Measurements from ENCODE around the gene CLEC18A.
"Not testable (repeated sequence)": the region's sequence is repeated elsewhere in the genome, so short reads cannot be mapped to it uniquely, and the experiment has no call there.

The CLEC18A gene

DNA sequence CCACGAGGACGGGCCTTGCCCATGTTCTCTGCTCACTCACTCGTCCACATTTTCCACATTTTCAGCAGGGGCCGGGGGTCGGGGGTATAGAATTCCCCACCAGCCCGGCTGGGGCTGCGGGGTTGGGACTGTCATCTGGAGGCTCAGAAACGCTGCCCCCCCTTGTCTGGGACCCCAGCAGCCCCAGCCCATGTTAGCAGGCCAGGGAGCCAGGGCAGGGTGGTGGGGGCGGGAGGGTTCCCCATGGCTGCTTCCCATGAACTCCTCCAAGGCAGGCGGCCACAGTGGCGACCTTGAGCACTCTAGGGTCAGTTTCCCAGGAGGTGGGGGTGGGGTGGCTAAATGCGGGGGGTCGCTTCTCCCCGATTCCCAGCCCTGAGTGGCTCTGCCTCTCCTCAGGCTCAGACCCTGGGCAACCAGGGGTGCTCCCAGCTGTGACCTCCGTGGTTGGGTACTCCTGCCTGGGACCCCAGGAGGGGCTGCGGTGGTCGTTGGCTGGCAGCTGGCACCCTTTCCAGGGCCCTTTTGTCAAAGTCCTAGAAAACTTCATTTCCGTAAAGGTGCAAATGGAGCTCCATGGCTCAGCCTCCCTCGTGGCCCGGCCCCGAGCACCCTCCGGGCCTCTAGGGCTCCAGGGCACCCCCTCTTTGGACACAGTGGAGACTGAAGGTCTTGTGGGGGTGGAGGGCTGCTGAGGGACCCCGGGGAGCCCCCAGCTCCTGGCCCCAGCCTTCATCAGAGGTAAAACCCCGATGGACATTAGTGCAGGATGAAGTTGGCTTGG lies 1.6 kb downstream of the CLEC18A start:
- not testable (repeated sequence) for DNase-seq

DNA sequence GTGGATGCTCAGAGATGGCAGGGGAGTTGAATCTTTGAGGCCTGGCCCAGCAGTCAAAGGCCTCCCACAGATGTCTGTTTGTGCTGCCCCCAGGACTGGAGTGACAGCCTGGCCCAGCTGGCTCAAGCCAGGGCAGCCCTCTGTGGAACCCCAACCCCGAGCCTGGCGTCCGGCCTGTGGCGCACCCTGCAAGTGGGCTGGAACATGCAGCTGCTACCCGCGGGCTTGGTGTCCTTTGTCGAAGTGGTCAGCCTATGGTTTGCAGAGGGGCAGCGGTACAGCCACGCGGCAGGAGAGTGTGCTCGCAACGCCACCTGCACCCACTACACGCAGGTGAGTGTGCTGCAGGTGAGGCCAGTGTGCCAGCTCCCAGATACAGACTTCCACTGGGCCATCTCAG lies 3.1 kb downstream of the CLEC18A start:
- DNase-seq = not testable (repeated sequence)

DNA sequence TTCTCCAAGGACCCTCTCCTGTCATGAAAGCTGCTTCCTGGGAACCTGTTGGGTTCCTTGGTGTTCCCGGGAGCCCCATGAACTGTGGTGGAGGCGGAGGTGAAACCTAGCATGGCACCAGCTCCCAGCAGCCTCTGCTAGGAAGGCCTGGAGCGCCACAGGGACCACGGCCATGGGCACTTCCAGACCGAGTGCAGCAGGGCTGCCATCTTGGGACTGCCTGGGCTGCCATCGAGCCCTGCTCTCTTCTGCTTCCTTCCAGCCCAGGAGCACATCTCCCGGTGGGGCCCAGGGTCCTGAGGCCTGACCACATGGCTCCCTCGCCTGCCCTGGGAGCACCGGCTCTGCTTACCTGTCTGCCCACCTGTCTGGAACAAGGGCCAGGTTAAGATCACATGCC lies 12.2 kb downstream of the CLEC18A start:
- DNase-seq = not testable (repeated sequence)

DNA sequence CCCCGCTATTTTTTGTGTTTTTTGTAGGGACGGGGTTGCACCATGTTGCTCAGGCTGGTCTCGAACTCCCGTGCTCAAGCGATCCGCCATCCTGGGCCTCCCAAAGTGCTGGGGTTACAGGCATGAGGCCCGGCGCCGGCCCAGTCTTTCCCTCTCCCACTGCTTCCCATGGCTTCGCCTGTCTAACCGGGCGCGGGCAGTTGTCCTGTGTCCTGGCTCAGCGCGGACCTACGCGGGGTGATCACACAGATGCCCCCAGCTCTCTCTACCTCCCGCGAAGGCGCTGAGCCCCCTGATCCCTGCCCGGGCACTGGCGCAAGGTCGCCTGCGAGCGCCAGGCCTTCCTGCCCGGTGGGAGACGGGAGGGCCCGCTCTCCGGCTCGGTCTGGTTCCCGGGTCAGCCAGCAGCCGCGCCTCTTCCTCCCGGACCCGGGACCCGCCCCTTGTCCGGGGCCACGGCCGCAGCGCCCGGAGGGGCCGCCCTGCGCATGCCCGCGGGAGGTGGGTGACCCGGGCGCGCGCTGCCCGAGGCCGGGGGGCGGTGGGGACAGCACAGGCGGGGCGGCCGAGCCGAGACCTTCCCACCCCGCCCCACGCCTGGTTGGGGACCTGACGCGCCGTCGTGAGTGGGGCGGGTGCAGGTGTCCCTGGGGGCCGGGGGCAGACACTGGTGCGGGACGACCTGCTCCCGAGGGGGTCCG lies 14.0 kb downstream of the CLEC18A start:
- not testable (repeated sequence) for DNase-seq

DNA sequence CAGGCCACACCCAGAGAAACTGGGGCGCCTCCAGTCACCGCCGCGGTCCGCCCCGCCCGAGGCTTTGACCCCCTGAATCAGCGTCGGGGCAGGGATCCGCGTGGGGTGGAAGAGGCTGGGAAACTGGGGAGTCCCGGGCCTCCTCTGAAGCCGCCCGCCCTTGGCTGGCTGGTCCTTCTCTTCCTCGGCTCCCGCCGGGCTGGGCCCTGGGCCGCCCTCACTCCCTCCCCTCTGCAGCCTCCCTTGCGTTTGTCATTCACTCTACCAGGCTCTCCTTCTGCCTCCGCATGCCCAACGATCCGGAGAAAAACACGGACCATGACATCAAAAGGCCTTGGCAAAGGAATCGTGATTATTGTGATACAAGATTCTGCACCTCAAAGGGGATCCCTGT lies 14.5 kb downstream of the CLEC18A start:
- DNase-seq = not testable (repeated sequence)

DNA sequence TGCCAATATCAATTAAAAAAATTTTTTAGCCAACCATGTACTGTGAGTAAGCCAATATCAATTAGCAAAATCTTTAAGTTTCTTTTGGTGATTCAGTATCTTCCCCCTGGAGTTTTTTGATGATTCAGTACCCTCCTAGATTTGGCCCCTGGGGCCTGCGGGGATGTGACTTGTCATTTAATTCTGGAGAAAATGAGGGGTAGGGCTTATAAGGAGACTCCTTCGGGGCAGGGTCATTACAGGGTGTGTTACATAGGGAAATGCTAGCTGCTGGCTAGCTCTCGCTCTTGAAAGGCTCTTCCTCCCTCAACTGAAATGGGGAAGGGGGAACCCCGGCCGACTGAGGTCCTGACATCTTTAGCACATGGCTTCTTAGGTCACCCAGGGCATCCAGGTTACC lies 16.6 kb downstream of the CLEC18A start:
- not testable (repeated sequence) for DNase-seq

DNA sequence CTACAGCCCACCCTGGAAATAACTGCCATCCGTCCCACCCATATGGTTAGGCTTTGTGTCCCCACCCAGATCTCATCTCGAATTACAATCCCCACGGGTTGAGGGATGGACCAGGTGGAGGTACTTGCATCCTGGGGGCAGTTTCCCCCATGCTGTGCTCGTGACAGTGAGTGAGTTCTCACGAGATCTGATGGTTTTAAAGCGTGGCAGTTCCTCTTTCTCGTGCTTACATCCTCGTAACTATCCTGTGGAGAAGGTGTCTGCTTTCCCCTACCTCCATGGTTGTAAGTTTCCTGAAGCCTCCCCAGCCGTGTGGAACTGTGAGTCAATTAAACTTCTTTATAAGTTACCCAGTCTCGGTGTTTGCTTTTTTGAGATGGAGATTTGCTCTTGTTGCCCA lies 17.0 kb downstream of the CLEC18A start:
- DNase-seq = not testable (repeated sequence)

DNA sequence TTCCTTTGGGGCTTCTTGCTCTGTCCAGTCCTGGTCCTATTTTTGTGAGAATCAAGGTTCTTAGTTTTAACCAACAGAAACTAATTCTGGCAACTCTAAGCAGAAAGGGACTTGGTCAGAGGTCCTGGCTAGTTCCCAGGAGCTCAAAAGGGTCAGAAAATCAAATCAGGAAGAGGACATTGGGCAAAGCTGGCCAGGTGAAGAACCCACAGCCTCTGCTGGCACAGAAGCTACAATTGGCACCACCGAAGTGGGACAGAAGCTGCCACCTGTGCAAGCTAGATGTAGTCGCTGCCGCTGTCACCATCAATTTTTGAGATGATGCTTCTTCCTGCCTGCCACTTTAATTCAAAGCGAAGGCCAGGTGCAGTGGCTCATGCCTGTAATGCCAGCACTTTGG lies 18.5 kb downstream of the CLEC18A start:
- not testable (repeated sequence) for DNase-seq

DNA sequence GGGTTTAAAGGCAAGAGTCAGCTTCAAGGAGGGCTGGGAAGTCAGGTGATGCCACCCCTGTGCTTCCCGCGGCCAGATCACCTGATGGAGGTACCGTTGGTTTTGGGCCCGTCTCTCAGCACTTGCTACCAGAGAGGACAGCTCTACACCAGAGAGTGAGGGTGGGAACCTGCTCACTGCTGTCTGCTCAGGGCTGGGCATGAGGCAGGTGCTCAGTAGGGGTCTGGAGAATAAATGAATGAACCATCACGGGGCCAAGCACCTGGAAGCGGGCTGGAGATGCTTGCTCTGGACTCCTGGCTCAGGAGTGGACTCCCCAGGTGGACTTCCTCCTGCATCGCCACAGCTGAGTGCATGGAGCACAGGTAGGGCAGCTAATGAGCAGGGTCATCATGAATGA lies 21.0 kb downstream of the CLEC18A start:
- DNase-seq = not testable (repeated sequence)

DNA sequence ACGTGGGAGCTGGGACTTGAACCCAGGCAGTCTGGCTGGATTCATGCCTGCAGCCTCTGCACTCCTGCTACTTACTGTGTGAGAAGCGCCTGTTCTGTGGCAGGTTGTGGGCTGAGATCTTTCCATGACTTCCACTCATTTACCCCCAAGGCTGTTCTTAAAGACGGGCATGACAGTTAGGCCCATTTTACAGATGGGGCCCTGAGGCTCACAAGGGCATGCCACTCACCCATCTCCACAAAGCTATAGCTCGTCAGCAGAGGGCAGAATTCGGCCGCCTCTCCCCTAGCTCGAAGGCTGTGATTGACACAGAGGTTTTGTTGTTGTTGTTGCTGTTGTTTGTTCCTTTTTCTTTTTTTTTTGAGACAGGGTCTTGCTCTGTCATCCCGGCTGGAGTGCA lies 21.8 kb downstream of the CLEC18A start:
- DNase-seq = not testable (repeated sequence)

DNA sequence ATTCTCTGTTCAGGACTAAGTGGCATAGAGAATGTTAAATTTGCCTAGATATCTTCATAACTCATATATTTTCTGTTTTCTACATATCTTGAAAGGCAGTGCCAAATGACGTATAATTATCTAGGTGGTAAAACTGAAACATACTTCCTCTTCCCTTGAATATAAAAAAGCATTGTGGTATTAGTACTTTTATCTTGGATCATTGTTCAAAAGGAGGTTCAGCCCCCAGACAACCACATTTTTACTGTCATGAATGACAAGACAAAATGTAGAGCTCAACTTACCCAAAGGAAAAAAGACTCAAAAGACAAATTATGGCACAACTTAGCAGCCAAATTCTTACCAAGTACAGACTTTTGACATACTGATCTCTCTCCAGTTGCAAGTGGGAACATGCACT lies 34.1 kb downstream of the CLEC18A start:
- DNase-seq = not testable (repeated sequence)

DNA sequence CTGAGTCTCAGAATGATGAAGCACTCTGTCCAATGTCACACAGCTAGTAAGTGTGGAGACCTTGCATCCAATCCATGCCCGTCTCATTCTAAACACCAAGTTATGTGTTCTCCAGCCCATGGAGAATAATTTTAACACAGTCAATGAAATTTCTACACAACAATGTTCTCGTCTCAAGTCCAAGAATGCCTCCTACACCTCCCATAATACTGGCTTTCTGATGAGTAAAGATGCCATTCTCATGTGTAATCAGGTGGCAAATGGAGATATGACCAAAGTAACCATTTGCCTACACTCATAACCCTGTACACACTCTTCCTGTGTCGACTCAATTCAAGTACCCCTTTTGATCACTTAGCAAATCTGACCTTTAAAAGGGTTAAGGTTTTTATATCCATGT lies 46.8 kb downstream of the CLEC18A start:
- not testable (repeated sequence) for DNase-seq

DNA sequence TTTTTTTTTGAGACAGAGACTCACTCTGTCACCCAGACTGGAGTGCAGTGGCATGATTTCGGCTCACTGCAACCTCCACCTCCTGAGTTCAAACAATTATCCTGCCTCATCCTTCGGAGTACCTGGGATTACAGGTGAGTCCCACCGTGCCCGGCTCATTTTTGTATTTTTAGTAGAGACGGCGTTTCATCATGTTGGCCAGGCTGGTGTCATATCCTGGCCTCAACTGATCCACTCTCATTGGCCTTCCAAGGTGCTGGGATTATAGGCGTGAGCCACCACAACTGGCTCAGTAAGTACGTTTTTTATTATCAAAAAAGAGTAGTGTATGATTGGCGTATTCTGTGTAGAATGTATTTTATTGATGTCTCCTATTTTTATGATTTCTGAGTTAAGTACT lies 48.7 kb downstream of the CLEC18A start:
- DNase-seq = not testable (repeated sequence)

DNA sequence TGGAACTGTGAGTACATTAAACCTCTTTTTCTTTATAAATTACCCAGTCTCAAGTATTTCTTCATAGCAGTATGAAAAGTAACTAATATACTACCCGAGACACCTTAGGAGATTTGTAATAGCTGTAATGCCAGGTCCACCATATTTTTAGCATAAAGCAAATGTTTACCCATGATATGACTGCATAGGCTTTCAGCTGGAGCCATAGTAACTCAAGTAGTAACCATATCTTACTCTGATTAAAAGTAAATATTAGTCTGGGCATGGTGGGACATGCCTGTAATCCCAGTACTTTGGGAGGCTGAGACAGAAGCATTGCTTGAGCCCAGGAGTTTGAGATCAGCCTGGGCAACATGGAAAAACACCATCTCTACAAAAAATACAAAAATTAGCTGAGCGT lies 52.4 kb downstream of the CLEC18A start:
- not testable (repeated sequence) for DNase-seq

DNA sequence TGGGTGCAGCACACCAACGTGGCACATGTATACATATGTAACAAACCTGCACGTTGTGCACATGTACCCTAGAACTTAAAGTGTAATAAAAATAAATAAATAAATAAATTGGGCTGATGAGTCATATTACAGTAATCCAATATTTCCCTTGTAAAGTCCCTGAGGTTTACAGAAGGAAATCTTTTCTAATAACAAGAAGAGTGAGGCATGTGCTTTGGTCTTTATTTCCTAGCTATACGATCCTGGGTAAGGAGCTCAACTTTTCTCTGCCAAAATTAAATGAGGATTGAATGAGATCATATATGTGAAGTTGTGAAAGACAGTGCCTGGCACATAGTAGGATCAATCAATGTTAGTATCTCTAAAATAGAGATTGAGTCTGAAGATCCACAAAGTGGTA lies 57.5 kb downstream of the CLEC18A start:
- DNase-seq = not testable (repeated sequence)

DNA sequence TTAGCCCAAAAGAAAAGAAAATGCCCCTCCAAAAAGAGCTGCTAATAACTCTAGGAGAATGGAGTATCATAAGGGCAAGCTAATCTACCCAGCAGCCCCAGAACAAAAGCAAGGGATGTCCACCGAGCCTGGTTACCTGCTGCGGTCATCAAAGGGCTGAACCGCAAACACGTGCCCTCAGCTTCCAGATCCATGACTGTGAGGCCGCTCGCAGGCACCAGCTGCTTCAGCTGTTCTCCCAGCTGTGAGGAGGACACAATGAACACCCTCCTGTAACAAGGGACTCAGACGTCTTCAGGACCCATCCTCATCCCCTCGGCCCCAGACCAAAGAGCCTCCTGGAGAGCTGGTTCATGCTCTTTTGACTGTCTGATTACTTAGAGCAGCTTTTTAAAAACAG lies 59.5 kb downstream of the CLEC18A start:
- DNase-seq = not testable (repeated sequence)

DNA sequence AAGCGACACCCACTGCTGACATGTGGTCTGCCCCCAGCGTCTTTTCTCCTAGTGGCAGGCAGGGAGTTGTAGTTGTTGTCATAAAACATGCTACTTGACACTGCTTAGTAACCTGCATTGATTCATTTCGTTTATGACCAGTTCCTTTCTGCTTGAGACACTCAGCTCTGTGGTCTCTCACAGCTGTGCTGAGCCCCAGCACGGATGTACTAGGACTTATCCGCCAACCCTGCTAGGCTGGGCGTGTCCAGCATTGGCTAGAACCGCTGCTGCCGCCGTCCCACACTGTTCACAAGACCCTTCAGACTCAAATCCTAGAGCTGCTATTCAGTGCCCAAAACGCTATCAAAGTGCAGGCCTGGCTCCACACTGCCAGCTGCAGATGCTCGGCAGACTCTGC lies 60.0 kb downstream of the CLEC18A start:
- not testable (repeated sequence) for DNase-seq

DNA sequence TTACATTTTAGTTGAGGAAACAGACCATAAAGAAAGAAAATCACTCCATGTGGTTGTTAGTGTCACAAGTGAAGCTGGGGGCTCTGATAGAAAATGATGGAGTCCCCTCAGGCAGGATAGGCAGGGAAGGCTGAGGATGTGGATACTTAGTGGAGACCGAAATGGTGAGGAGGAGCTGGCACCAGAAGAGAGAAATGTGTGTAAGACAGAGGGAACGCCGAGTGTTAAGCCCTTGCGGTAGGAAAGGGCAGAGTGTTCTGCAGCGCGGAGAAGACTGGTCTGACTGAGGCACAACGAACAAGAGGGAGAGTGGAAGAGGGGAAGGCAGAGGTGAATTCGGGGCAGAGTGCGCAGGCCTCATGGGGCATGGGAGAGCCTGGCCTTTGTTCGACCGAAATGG lies 61.2 kb downstream of the CLEC18A start:
- not testable (repeated sequence) for DNase-seq

DNA sequence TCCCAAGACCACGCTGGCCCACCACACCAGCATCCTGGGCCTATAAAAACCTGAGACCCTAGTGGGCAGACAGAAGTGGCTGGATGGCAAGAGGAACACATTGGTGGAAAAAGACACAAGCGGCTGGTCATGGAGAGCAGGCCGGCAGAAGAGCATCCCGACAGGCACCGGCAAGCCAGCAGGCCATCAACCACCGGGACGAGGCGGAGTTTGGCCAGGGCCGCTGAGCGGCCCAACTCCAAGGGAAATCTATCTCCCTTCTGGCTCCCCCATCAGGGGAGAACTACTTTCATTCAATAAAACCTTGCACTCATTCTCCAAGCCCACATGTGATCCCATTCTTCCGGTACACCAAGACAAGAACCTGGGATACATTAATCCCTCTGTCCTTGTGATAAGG lies 61.8 kb downstream of the CLEC18A start:
- DNase-seq = not testable (repeated sequence)

Data from DMS 273 treated with DMSO at 0.1 percent for 48 hours (cell line).